NCI-H446 treated with DMSO at 0.1 percent for 48 hours (cell line): ENCODE results near the gene C11orf58.

Experiments used
- DNase-seq: peaks from one replicate; lab custom pipeline; 2025; lab: John Stamatoyannopoulos, UW

Gene C11orf58

GRCh38 chr11:16785520-16786128 is 47.2 kb downstream of the C11orf58 start:
- DNase-seq, result peak; percentile 42

- no peak for DNase-seq
Measured at GRCh38 chr11:16786131-16786530, 47.7 kb downstream of the C11orf58 start.

GRCh38 chr11:16787035-16787742 is 48.7 kb downstream of the C11orf58 start:
- DNase-seq, result no peak

GRCh38 chr11:16788141-16789062 is 50.0 kb downstream of the C11orf58 start:
- peak; percentile 29 for DNase-seq

GRCh38 chr11:16789063-16789420 is 50.6 kb downstream of the C11orf58 start:
- no peak for DNase-seq

GRCh38 chr11:16789560-16790485 is 51.4 kb downstream of the C11orf58 start:
- no peak for DNase-seq

- DNase-seq, result no peak
Measured at GRCh38 chr11:16790486-16791190, 52.2 kb downstream of the C11orf58 start.

- no peak for DNase-seq
Measured at GRCh38 chr11:16791191-16791961, 52.9 kb downstream of the C11orf58 start.

GRCh38 chr11:16792426-16792825 is 54.0 kb downstream of the C11orf58 start:
- no peak for DNase-seq

GRCh38 chr11:16793009-16793408 is 54.6 kb downstream of the C11orf58 start:
- DNase-seq, result no peak

- no peak for DNase-seq
Measured at GRCh38 chr11:16793511-16793910, 55.1 kb downstream of the C11orf58 start.

- no peak for DNase-seq
Measured at GRCh38 chr11:16794047-16794818, 55.8 kb downstream of the C11orf58 start.

- no peak for DNase-seq
Measured at GRCh38 chr11:16795146-16795545, 56.7 kb downstream of the C11orf58 start.

GRCh38 chr11:16796311-16796710 is 57.9 kb downstream of the C11orf58 start:
- no peak for DNase-seq

- DNase-seq, result no peak
Measured at GRCh38 chr11:16797776-16798175, 59.3 kb downstream of the C11orf58 start.

GRCh38 chr11:16799221-16799620 is 60.8 kb downstream of the C11orf58 start:
- no peak for DNase-seq

GRCh38 chr11:16799890-16800289 is 61.4 kb downstream of the C11orf58 start:
- no peak for DNase-seq

- no peak for DNase-seq
Measured at GRCh38 chr11:16800382-16800781, 61.9 kb downstream of the C11orf58 start.

GRCh38 chr11:16801288-16801980 is 63.0 kb downstream of the C11orf58 start:
- DNase-seq, result no peak
